ENCODE measurements around the gene FBXO31. TPM values are rescaled to one million over a fixed set of nuclear protein-coding genes. Genes with fewer than 3 reads are reported as not detected.

Gene FBXO31
- total and polyA plus RNA-seq, 9 of the 15 experiments (the other 6 are each of a cell fraction or from before 2014, with no cell fraction given) = 0.18 to 33.3 (median 10.9) TPM

- TF ChIP-seq RBM14 (IDR thresholded peaks at IDR 0.05; ENCODE audit: borderline replicate concordance, insufficient read depth, low read depth, low read length) (no peak), ELF2 (CRISPR knock-in tag; IDR thresholded peaks at IDR 0.05) (peak; percentile 100), ZZZ3 (IDR thresholded peaks at IDR 0.05) (no peak), OTX1 (CRISPR knock-in tag; IDR thresholded peaks at IDR 0.05) (no peak), BRD9 (IDR thresholded peaks at IDR 0.05; ENCODE audit: low read depth, partially characterized antibody) (no peak), KLF6 (CRISPR knock-in tag; IDR thresholded peaks at IDR 0.05; ENCODE audit: borderline replicate concordance) (peak; percentile 44; the same call in 1 of the 2 replicates), RBM25 (IDR thresholded peaks at IDR 0.05; ENCODE audit: low read depth, low read length, severe bottlenecking) (peak; percentile 52), GTF3C2 (IDR thresholded peaks at IDR 0.05; ENCODE audit: borderline replicate concordance, extremely low read depth, insufficient read length) (no peak), TAF15 (IDR thresholded peaks at IDR 0.05; ENCODE audit: low read depth, low read length) (no peak), XRCC3 (IDR thresholded peaks at IDR 0.05) (no peak), ZNF830 (CRISPR knock-in tag; IDR thresholded peaks at IDR 0.05) (no peak), TBL1XR1 (IDR thresholded peaks at IDR 0.05; ENCODE audit: low read length in 2 of 2) (0 out of 4 replicates have a peak, but pooled peaks of 1 of the 2 experiments have one; percentile 22), ZNF197 (CRISPR knock-in tag; IDR thresholded peaks at IDR 0.05; ENCODE audit: low read depth) (peak; percentile 77; the same call in 1 of the 2 replicates), NR3C1 (CRISPR knock-in tag; IDR thresholded peaks at IDR 0.05) (0 out of 2 replicates have a peak, but pooled peaks have one; percentile 50), MYBL2 (IDR thresholded peaks at IDR 0.05; ENCODE audit: low read depth) (no peak), MYBL2 (CRISPR knock-in tag; IDR thresholded peaks at IDR 0.05; ENCODE audit: borderline replicate concordance) (no peak), TAF9B (IDR thresholded peaks at IDR 0.05; ENCODE audit: partially characterized antibody) (peak; percentile 61)
- TF ChIP-seq, protein P1, sequence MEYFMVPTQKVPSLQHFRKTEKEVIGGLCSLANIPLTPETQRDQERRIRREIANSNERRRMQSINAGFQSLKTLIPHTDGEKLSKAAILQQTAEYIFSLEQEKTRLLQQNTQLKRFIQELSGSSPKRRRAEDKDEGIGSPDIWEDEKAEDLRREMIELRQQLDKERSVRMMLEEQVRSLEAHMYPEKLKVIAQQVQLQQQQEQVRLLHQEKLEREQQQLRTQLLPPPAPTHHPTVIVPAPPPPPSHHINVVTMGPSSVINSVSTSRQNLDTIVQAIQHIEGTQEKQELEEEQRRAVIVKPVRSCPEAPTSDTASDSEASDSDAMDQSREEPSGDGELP (CRISPR knock-in tag; IDR thresholded peaks at IDR 0.05; ENCODE audit: borderline replicate concordance) = peak; percentile 79
- TF ChIP-seq, protein P2, sequence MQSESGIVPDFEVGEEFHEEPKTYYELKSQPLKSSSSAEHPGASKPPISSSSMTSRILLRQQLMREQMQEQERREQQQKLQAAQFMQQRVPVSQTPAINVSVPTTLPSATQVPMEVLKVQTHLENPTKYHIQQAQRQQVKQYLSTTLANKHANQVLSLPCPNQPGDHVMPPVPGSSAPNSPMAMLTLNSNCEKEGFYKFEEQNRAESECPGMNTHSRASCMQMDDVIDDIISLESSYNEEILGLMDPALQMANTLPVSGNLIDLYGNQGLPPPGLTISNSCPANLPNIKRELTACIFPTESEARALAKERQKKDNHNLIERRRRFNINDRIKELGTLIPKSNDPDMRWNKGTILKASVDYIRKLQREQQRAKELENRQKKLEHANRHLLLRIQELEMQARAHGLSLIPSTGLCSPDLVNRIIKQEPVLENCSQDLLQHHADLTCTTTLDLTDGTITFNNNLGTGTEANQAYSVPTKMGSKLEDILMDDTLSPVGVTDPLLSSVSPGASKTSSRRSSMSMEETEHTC (IDR thresholded peaks at IDR 0.05) = peak; percentile 85
Measured at GRCh38 chr16:87391950-87392820, 8.6 kb upstream of the FBXO31 start, which contains the start of gene MAP1LC3B (continued).

All from K562 (cell line).